ENCODE data around the gene NAA80.

Gene NAA80

DNA sequence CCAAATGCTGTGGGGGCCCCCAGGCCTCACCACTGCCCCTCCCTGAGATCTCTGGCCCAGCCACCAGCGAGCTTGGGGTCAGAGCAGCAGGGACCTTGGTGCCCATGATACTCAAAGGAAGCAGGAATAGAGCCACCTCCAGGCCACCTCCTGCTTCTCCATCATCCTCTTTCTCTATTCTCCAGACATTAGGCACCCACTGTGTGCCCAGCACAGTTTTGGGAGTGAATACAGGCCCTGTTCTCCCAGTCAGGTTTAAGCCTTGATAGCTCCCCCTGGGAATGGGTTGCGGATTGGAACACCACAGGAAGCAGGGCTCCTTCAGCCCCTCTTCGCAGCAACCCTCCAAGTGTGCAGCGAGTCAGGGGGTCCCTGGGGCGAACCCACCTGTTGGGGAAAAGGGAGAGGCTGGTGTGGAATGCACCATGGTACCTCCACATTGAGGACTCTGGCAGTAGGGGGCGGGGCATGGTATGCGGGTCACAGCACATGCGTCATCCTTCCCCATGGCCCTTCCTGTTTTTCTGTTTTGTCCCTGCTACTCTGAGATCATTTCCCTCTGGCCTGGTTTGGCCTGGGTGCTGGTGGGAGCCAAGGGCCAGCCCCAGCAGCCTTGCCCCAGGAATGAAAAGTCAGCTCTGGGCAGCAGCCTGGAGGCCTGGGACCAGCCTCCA lies 44.5 kb downstream of the NAA80 start:
- DNase-seq, result no peak

GRCh38 chr3:50251220-50251619 lies 48.0 kb downstream of the NAA80 start:
- DNase-seq, result no peak

DNA sequence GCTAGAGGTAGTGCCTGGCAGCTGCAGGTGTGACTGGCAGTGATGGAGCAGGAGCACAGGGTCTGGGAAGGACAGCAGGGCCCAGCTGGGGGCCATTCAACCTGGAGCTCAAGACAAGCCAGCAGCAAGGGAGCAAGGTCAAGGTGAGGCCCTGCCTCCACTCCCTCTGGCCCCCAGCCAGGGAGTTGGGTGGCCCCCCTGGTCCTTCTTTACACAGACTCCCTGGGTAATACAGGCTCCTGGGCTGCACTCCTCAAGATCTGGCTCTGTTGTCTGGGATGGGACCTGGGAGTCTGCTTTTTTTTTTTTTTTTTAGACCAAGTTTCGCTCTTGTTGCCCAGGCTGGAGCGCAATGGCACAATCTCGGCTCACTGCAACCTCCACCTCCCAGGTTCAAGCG lies 48.7 kb downstream of the NAA80 start:
- DNase-seq, result no peak

DNA sequence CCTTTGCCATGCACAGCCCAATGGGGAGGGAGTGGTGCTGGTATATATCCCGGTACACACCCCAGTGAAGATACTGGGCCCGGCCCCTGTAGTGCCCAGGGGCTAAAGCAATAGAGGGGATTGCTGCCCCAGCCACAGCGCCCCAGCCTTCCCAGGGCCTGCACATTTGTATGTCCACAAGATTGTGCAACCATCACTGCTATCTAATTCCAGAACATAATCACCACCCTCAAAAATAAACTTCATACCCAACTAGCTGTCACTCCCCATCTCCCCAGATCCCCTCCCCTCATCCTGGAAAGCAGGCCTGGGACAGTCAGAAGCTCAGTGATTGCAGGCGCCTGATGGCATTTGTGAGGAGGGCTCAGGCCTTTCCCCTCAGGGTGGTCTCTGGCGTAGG lies 49.7 kb downstream of the NAA80 start:
- no peak for DNase-seq

GRCh38 chr3:50248387-50248786 lies 50.8 kb downstream of the NAA80 start:
- DNase-seq, result no peak

- no peak for DNase-seq
Measured at GRCh38 chr3:50246517-50246954, 52.7 kb downstream of the NAA80 start.

Data from islet precursor cell (in vitro differentiated cells).